Dedifferentiated amniotic fluid mesenchymal stem cell (primary cell): ENCODE results near the gene MPDZ.
"Not testable (repeated sequence)": the region's sequence is repeated elsewhere in the genome, so short reads cannot be mapped to it uniquely, and the experiment has no call there.

Experiments
- DNase-seq: peaks from one replicate; pipeline ENCODE4 v3.0.0-alpha.2; 2016; ENCODE audit errors: extremely low spot score

MPDZ gene

DNA sequence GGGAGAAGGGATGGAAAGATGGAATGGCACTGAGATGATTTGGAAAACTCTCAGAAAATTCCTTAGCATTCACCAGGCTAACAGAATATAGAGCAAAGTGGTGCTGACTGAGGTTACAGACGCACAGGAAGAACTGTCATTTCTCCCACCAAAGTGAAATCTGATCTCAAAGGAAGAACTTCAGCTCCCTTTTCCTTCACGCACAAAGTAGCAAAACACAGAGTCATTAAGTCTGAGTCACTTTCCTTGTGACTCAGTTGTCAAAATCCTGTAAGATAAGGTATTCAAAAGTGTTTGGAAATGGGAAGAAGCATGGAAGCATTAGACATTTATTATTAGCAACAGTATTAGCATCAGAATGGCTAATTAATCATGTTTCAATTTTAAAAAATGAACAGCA is 11.7 kb downstream of the MPDZ start:
- DNase-seq: peak; percentile 71

DNA sequence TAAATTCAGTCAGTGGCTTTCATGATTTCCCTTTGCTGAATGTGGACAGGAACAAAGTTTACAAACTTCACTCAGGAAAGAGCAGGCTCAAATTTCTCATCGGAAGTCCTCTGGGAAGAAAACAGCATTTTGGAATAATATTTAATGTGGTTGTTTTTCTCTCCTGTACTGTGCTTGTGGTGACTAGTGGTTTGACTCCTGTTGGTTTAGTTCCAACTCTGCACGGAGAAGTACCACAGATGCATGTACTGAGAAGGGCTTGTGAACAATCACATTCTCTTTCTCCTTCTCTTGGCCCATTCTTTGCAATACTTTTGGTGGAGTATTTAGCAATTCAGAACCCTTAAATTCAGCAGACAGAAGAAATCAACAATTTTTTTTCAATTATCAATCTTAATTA is 13.3 kb downstream of the MPDZ start:
- no peak for DNase-seq

DNA sequence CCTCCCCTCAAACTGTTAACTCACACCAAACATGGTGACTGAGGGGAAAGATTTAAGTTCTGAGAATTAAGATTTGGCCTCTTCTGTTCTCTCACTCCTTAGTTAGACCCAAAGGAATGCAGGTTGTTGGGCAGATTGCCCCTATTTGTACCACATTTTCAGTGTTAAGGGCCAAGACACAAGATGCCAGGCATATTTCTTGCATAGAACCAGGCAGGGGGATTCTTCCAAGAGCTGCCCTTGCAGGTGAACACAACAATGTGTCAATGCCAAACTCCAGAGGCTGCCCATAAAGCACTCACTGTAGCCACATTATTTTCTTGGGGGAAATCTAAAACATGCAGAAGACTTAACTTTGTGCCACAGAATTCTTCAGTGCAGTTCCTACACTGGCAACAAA is 14.7 kb downstream of the MPDZ start:
- no peak for DNase-seq

- no peak for DNase-seq
These were observed 16.0 kb downstream of the MPDZ start for GRCh38 chr9:13263511-13263910.

- no peak for DNase-seq
These were observed 26.6 kb downstream of the MPDZ start for GRCh38 chr9:13252852-13253251.

DNA sequence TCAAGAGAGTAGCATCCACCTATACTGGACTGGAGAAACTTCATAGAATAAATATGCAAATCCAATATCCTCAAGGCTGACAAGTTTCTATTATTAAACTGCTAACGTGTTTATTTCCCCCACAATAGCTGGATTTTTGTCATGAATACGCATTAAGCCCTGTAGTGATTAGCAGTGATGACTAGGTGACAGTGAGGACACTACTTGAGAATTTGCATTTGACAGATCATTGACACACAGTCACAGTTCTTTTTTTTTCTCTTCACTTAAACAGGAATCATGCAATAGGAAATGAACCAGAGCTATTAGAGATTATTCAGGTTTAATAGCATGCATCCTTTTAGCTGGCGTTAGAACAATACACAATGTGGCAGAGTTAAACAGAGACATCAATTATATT is 35.3 kb downstream of the MPDZ start:
- DNase-seq: no peak

DNA sequence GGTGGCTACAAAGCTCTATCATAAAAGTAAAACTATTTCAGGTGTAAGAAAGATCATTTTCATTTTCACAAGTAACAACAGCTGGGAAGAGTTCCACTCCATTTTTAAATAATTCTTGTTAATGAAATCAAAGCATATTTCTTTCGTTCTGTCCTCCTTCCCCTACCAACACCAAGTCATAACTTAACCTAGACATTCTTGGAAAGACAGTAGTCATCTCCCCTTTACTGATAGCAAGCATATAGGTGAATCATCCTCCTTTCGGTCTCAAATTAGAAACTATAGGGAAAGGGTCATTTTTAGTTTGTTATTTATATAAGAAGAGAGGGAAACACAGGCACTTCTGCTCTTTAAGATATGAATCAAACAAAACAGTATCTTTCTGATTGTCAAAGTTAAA is 38.2 kb downstream of the MPDZ start:
- no peak for DNase-seq

DNA sequence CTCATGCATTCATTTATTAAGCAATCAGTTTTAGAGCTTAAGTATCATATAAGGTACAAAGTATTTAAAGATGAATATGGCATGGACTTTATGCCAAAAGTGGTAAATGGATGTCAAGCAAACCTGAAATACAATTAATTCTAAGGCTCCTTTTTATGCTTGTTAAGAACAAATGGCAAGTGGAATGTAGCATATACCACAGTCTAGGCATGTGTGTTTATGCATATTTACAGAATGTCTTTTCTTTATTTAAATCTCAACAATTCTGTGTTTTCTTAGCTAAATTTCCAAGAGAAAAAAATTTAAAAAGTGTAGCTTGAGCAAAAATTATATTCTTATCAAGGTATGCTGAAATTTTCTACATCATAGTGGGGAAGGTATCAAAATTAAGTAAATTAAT is 39.8 kb downstream of the MPDZ start:
- DNase-seq: no peak

DNA sequence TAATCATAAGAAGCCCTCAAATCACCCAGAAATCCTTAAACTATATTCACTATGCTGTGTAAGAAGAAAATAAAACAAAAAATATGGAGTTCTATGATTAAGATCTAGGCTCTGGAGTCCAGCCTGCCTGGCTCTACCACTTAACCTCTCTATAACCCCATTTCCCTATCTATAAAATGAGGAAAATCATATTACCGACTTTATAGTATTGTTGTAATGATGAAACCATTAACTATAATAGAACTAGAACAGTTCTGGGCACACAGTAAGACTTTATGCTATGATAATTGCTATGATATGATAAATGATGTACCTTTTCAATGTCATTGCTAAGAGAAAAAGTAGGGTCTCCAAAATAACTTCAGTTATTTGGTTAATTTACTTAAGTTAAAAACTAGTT is 40.3 kb downstream of the MPDZ start:
- no peak for DNase-seq

DNA sequence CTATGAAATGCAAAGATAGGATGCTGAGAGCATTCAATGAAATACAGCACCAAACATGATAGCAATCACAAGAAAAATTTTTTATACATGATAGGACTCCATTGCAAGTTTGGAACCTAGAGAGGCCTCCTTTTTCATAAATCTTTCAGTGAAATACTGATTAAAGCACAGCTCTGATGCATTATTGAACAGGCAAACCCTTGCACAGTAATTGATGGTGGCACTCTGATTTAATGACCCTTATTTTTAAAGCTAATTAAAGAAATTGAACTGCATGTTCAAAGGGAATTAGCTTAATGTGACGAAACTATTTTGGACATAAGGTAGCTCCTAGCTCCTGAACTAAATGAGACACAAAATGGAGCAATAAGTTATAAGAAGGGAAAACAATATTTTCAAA is 44.6 kb downstream of the MPDZ start:
- no peak for DNase-seq

DNA sequence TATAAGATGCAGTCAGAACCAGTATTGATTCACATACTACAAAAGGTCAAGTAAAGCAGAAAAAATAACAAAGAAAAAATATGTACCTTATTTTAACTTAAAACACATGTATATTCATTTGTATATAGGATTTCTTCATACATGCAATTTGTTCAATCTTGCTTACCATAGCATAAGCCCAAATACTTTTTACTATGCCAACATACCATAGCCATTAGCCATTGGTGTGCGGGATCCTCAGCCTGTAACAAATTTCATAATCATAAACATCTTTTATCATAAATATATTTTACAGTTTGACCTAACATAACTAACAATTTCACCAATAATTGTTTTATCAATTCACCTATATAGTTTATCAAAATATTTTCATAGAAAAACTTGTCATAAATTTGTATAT is 51.1 kb downstream of the MPDZ start:
- no peak for DNase-seq

GRCh38 chr9:13224366-13224765 is 55.1 kb downstream of the MPDZ start:
- no peak for DNase-seq

GRCh38 chr9:13222733-13223132 is 56.8 kb downstream of the MPDZ start:
- DNase-seq: not testable (repeated sequence)

- DNase-seq: no peak
These were observed 57.8 kb downstream of the MPDZ start for GRCh38 chr9:13221741-13222140.

DNA sequence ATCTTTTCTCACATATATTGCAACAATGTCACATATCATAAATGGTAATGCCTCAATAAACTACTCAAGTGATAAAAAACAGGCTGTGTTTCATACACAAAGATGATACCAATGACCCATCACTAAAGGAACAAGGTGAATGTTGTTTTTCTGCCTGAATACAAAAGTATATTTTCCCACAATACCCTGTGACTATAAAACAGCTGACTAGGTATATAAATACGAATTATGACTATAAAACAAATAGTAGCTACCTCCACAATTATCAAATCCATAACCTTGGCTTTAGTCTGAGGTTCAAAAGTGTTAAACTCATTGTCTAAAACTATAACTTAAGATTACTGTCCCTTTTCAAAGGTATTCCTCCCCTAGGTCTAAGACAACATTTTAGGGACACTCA is 58.7 kb downstream of the MPDZ start:
- DNase-seq: no peak

GRCh38 chr9:13215791-13216554 is 63.5 kb downstream of the MPDZ start:
- no peak for DNase-seq

GRCh38 chr9:13213998-13214397 is 65.5 kb downstream of the MPDZ start:
- no peak for DNase-seq

DNA sequence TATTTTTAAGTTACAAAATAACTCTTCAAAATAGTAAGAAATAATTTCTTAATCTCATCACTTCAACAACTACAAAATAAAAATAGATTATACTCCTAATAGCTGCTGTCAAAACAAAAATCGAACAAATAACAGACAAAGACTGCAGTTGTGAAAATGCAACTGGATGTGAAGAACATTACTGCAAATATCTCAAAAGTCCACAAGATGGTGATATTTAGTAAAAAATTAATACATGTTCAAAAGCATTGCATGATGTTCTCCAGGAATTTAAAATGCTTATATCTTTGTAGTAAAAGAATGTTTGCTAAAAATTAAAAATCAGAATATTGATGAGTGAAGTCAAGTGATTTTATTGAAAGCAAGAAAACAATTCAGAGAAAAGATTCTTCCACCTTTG is 66.2 kb downstream of the MPDZ start:
- no peak for DNase-seq

DNA sequence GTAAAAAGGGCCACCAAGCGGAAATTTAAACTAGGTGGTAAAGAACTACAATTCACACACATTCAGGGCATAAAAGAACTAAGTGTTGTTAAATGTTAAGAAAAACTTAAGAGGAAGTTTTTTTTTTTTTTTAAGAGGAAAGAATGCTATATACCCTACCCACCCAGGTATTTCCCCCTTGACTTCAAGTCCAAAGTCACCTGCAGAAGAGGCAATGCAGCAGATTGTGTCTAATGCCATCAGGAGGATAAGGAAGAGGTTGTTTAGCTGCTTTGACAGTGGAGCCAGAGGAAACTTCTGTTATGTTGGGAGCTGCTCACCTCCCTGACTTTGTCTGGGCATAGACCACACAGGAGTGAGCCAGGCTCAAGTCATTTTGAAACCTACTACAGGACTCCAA is 69.2 kb downstream of the MPDZ start:
- DNase-seq: no peak

GRCh38 chr9:13209498-13209897 is 70.0 kb downstream of the MPDZ start:
- no peak for DNase-seq

- no peak for DNase-seq
These were observed 73.7 kb downstream of the MPDZ start for GRCh38 chr9:13205824-13206223.

DNA sequence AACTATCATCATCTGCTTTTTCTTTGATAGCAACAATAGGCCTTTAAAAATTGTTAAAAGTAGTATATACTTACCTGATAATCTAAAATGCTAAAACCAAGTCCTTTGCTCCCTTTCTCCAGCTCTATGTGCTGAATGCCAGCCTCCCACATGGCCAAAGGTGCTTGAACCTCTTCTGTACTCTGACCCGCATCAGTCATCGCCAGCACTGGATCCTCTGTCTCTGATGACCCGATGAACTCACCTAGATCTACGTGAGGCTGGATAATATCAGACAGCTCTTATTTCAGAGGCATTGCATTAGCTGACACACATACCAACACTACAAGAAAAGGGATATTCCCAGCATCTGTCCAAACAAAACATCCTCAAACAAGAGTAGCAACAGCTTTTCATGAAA is 89.5 kb downstream of the MPDZ start:
- DNase-seq: no peak

GRCh38 chr9:13189362-13189761 is 90.1 kb downstream of the MPDZ start:
- DNase-seq: no peak

- DNase-seq: no peak
These were observed 92.7 kb downstream of the MPDZ start for GRCh38 chr9:13186774-13187173.
